ENCODE data around the gene PIGQ. TPM values are rescaled to one million over a fixed set of nuclear protein-coding genes. Genes with fewer than 3 reads are reported as not detected.

Gene PIGQ
- total and polyA plus RNA-seq, 2 of the 4 experiments (the other 2 are of a cell fraction) = 5.9 to 36.8 TPM

- no peak overlapping the region for H3K14ac ChIP-seq (replicated peaks; ENCODE audit: low read depth, low read length)
- peaks cover 2% of the 10 kb centered on the region; the same call in 1 of the 2 replicates for H3K27me3 ChIP-seq (ENCODE audit: control insufficient read depth, insufficient read depth, low read length)
- H2AK5ac ChIP-seq (ENCODE audit: low read depth, low read length) = peak overlapping the region; percentile 33; the same call in 1 of the 2 replicates
- H2BK20ac ChIP-seq (ENCODE audit: low read depth, low read length) = no peak overlapping the region
- WGBS, 2 experiments (ENCODE audit: extremely low coverage in 2 of 2, insufficient read length in 1 of 2) = 90% methylated on average over 18 of the region's 35 CpGs; no CpG with 5 or more reads in 1 of the 2 experiments
- H3K79me1 ChIP-seq (ENCODE audit: low read depth in 1 of 2, low read length in 2 of 2) = peaks cover 3 to 26% of the 10 kb centered on the region in 2 experiments; a peak in 2 of 4 replicates
- H4K20me1 ChIP-seq (ENCODE audit: insufficient read depth, low read length) = peaks cover 8% of the 10 kb centered on the region; the same call in 1 of the 2 replicates
- peak overlapping the region; percentile 3 for H2AFZ ChIP-seq (replicated peaks; ENCODE audit: low read length, poor library complexity)
- H4K8ac ChIP-seq (ENCODE audit: low read depth in 2 of 2, low read length in 2 of 2) = peak overlapping the region; percentile 74 to 94; a peak in 3 of 4 replicates
- no peak overlapping the region for H2BK120ac ChIP-seq (ENCODE audit: low read depth, low read length)
- H3K4ac ChIP-seq (ENCODE audit: low read depth, low read length) = no peak overlapping the region
- no TSS peak for BruUV-seq (replicated peaks)
- peaks cover 23% of the 10 kb centered on the region for H3K4me1 ChIP-seq (ENCODE audit: control insufficient read depth, insufficient read depth, low read length)
- no peak overlapping the region for H3K56ac ChIP-seq (ENCODE audit: extremely low read depth, insufficient read depth, low read length)
- dilution Hi-C loops (cut with HindIII; ENCODE audit: low sequenced_read_pairs, unreplicated experiment) (no loop called here), in situ Hi-C loops (cut with MboI; ENCODE audit: low sequenced_read_pairs) (no loop called here), intact Hi-C loops (cut with micrococcal nuclease) (no loop called here)
- H3K4me2 ChIP-seq (ENCODE audit: low read depth, low read length) = no peak overlapping the region; the same call in 1 of the 2 replicates
- H3K9me3 ChIP-seq (ENCODE audit: control insufficient read depth, insufficient read depth, low read length) = no peaks in the 10 kb centered on the region
- H3K4me3 ChIP-seq (ENCODE audit: insufficient read depth, low read depth, low read length) = no peak overlapping the region
- H3K27ac ChIP-seq (ENCODE audit: insufficient read depth, low read length) = no peak overlapping the region
- H4K91ac ChIP-seq (ENCODE audit: insufficient read depth, low read depth, low read length) = no peak overlapping the region; the same call in 1 of the 2 replicates
- TF ChIP-seq MXI1 (IDR thresholded peaks at IDR 0.05; ENCODE audit: borderline replicate concordance, low read depth, low read length) = no peak
- no peak for TF ChIP-seq ELK1 (IDR thresholded peaks at IDR 0.05; ENCODE audit: borderline replicate concordance, low read depth, low read length)
- TF ChIP-seq NFE2L2 (IDR thresholded peaks at IDR 0.05; ENCODE audit: low read depth, low read length) = no peak
- no peak for TF ChIP-seq SMC3 (IDR thresholded peaks at IDR 0.05; ENCODE audit: low read depth, low read length)
- no peak for TF ChIP-seq POLR2A (IDR thresholded peaks at IDR 0.05; ENCODE audit: low read depth, low read length)
- TF ChIP-seq CEBPB (IDR thresholded peaks at IDR 0.05; ENCODE audit: low read depth, low read length) = no peak
- no peak for TF ChIP-seq CHD1 (IDR thresholded peaks at IDR 0.05; ENCODE audit: low read depth, low read length)
- no peak for TF ChIP-seq MAZ (IDR thresholded peaks at IDR 0.05; ENCODE audit: borderline replicate concordance, low read depth, low read length)
- peaks cover 4% of the 10 kb centered on the region; the same call in 1 of the 2 replicates for H3K9me1 ChIP-seq (ENCODE audit: insufficient read depth, low read length)
- POLR2A ChIA-PET (ENCODE audit: unreplicated experiment) = no interaction called here
- H4K5ac ChIP-seq (ENCODE audit: low read depth, low read length) = peak overlapping the region; percentile 67
- H2BK15ac ChIP-seq (ENCODE audit: low read depth, low read length) = no peak overlapping the region
- peak overlapping the region; percentile 39 for H2AK9ac ChIP-seq (replicated peaks; ENCODE audit: low read depth, low read length, poor library complexity)
- CTCF ChIA-PET = no interaction called here
- no peak overlapping the region for H3K18ac ChIP-seq (ENCODE audit: low read depth, low read length)
- 0 out of 2 replicates have a peak overlapping the region, but pooled peaks have one; percentile 34 for H3K9ac ChIP-seq (ENCODE audit: low read depth, low read length)
- no peak for DNase-seq
- H3K36me3 ChIP-seq (ENCODE audit: control insufficient read depth, insufficient read depth, low read length) = no peaks in the 10 kb centered on the region
- no peak for ATAC-seq (ENCODE audit: low read depth)
- H3K23ac ChIP-seq (ENCODE audit: low read depth, low read length) = no peak overlapping the region
- no peak overlapping the region for H2BK5ac ChIP-seq (ENCODE audit: low read depth, low read length, poor library complexity, severe bottlenecking)
Measured at GRCh38 chr16:567373-568256, 2.2 kb upstream of the PIGQ start.

Measured in IMR-90 (cell line).